GM04503 (cell line): ENCODE results near the gene CPSF3.

Experiments used
- DNase-seq: peaks from one replicate; pipeline ENCODE4 v3.0.0-alpha.2; 2012; ENCODE audit warnings: low read depth

Gene CPSF3

GRCh38 chr2:9419541-9419940, 3.9 kb upstream of the CPSF3 start:
- DNase-seq = no peak

GRCh38 chr2:9420495-9420894, 3.0 kb upstream of the CPSF3 start:
- no peak for DNase-seq

GRCh38 chr2:9422321-9423099, 944 bp upstream of the CPSF3 start:
- DNase-seq = no peak

GRCh38 chr2:9423922-9424272, 443 bp downstream of the CPSF3 start:
- no peak for DNase-seq

GRCh38 chr2:9424447-9425164, 1.2 kb downstream of the CPSF3 start:
- no peak for DNase-seq

- DNase-seq = no peak
Observed at GRCh38 chr2:9428965-9429577, 5.6 kb downstream of the CPSF3 start.

- DNase-seq = no peak
Observed at GRCh38 chr2:9430316-9431293, 7.2 kb downstream of the CPSF3 start.

GRCh38 chr2:9434489-9434888, 11.0 kb downstream of the CPSF3 start:
- DNase-seq = no peak

- no peak for DNase-seq
Observed at GRCh38 chr2:9439536-9439935, 16.1 kb downstream of the CPSF3 start.

- peak; percentile 50 for DNase-seq
Observed at GRCh38 chr2:9440058-9440727, 16.7 kb downstream of the CPSF3 start.

GRCh38 chr2:9441556-9441955, 18.1 kb downstream of the CPSF3 start:
- no peak for DNase-seq

- no peak for DNase-seq
Observed at GRCh38 chr2:9443526-9443925, 20.1 kb downstream of the CPSF3 start.

GRCh38 chr2:9445089-9445488, 21.6 kb downstream of the CPSF3 start:
- DNase-seq = no peak

GRCh38 chr2:9451231-9451630, 27.8 kb downstream of the CPSF3 start:
- no peak for DNase-seq

- no peak for DNase-seq
Observed at GRCh38 chr2:9460441-9461017, 37.1 kb downstream of the CPSF3 start.

- no peak for DNase-seq
Observed at GRCh38 chr2:9461079-9461478, 37.6 kb downstream of the CPSF3 start.

GRCh38 chr2:9462313-9462712, 38.9 kb downstream of the CPSF3 start:
- no peak for DNase-seq

- DNase-seq = no peak
Observed at GRCh38 chr2:9462886-9463697, 39.6 kb downstream of the CPSF3 start.

- DNase-seq = no peak
Observed at GRCh38 chr2:9463698-9464034, 40.2 kb downstream of the CPSF3 start.

GRCh38 chr2:9465170-9465569, 41.7 kb downstream of the CPSF3 start:
- no peak for DNase-seq
